ENCODE results near the gene MGAT5.

Gene MGAT5

GRCh38 chr2:134408791-134409190, 154.9 kb downstream of the MGAT5 start:
- DNase-seq (ENCODE audit: low read depth, low spot score) = no peak
- peak overlapping the region; percentile 94 for H3K27ac ChIP-seq

- no peak for DNase-seq (ENCODE audit: low read depth, low spot score)
- no peak overlapping the region for H3K27ac ChIP-seq
Observed at GRCh38 chr2:134410006-134410405, 156.1 kb downstream of the MGAT5 start.

GRCh38 chr2:134410831-134411231, 157.0 kb downstream of the MGAT5 start:
- no peak for DNase-seq (ENCODE audit: low read depth, low spot score)
- no peak overlapping the region for H3K27ac ChIP-seq

- H3K27ac ChIP-seq = no peak overlapping the region
- no peak for DNase-seq (ENCODE audit: low read depth, low spot score)
Observed at GRCh38 chr2:134411279-134411827, 157.5 kb downstream of the MGAT5 start.

- no peak for DNase-seq (ENCODE audit: low read depth, low spot score)
- H3K27ac ChIP-seq = no peak overlapping the region
Observed at GRCh38 chr2:134411828-134412638, 158.2 kb downstream of the MGAT5 start.

GRCh38 chr2:134412639-134412999, 158.7 kb downstream of the MGAT5 start:
- H3K27ac ChIP-seq = no peak overlapping the region

GRCh38 chr2:134413430-134413829, 159.6 kb downstream of the MGAT5 start:
- no peak for DNase-seq (ENCODE audit: low read depth, low spot score)
- H3K27ac ChIP-seq = no peak overlapping the region

More at GRCh38 chr2:134412639-134412999, 158.7 kb downstream of the MGAT5 start:
- DNase-seq (ENCODE audit: low read depth, low spot score) = no peak

GRCh38 chr2:134413912-134414311, 160.0 kb downstream of the MGAT5 start:
- H3K27ac ChIP-seq = no peak overlapping the region
- DNase-seq (ENCODE audit: low read depth, low spot score) = no peak

- no peak for DNase-seq (ENCODE audit: low read depth, low spot score)
- no peak overlapping the region for H3K27ac ChIP-seq
Observed at GRCh38 chr2:134416018-134416417, 162.1 kb downstream of the MGAT5 start.

GRCh38 chr2:134416637-134417036, 162.8 kb downstream of the MGAT5 start:
- no peak overlapping the region for H3K27ac ChIP-seq
- DNase-seq (ENCODE audit: low read depth, low spot score) = no peak

GRCh38 chr2:134417968-134418582, 164.2 kb downstream of the MGAT5 start:
- no peak for DNase-seq (ENCODE audit: low read depth, low spot score)
- no peak overlapping the region for H3K27ac ChIP-seq

- DNase-seq (ENCODE audit: low read depth, low spot score) = no peak
- H3K27ac ChIP-seq = no peak overlapping the region
Observed at GRCh38 chr2:134420259-134420658, 166.4 kb downstream of the MGAT5 start.

- no peak overlapping the region for H3K27ac ChIP-seq
- DNase-seq (ENCODE audit: low read depth, low spot score) = no peak
Observed at GRCh38 chr2:134420920-134421319, 167.0 kb downstream of the MGAT5 start.

- no peak for DNase-seq (ENCODE audit: low read depth, low spot score)
- no peak overlapping the region for H3K27ac ChIP-seq
Observed at GRCh38 chr2:134421556-134422328, 167.9 kb downstream of the MGAT5 start.

GRCh38 chr2:134425724-134426496, 172.0 kb downstream of the MGAT5 start:
- DNase-seq (ENCODE audit: low read depth, low spot score) = no peak
- H3K27ac ChIP-seq = no peak overlapping the region

GRCh38 chr2:134426721-134427120, 172.8 kb downstream of the MGAT5 start:
- DNase-seq (ENCODE audit: low read depth, low spot score) = no peak
- H3K27ac ChIP-seq = no peak overlapping the region

GRCh38 chr2:134429886-134430285, 176.0 kb downstream of the MGAT5 start:
- DNase-seq (ENCODE audit: low read depth, low spot score) = no peak
- H3K27ac ChIP-seq = no peak overlapping the region

GRCh38 chr2:134431838-134432434, 178.1 kb downstream of the MGAT5 start:
- peak overlapping the region; percentile 59 for H3K27ac ChIP-seq
- no peak for DNase-seq (ENCODE audit: low read depth, low spot score)

- H3K27ac ChIP-seq = peak overlapping the region; percentile 59
- no peak for DNase-seq (ENCODE audit: low read depth, low spot score)
Observed at GRCh38 chr2:134432435-134432883, 178.6 kb downstream of the MGAT5 start.

- H3K27ac ChIP-seq = no peak overlapping the region
- no peak for DNase-seq (ENCODE audit: low read depth, low spot score)
Observed at GRCh38 chr2:134433469-134433868, 179.6 kb downstream of the MGAT5 start.
